ENCODE data around the gene MAP3K2. TPM values are rescaled to one million over a fixed set of nuclear protein-coding genes. Genes with fewer than 3 reads are reported as not detected.

MAP3K2 gene
- total and polyA plus RNA-seq, 2 experiments from 2014 or later = 10.2 to 23.5 TPM

DNA sequence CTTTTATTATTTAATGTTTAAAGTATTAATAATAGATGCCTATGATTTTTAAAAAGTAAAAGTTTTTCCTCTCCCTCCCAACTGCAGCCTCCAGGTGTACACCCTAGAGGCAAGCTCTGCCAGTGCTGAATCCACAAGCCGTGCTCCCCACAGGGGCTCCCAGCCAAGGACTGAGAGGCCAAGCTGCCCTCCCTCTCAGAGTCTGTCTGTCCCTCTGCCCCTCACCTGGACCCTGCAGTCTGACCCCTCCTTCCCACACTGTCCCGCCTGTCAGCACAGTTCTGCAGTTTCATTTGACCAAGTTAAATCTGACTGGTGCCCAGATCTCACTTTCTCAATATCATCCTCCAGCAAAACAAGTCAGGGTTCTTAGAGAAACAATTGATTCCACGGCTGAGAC lies 15.7 kb upstream of the MAP3K2 start (continued):
- TF ChIP-seq, protein P1, sequence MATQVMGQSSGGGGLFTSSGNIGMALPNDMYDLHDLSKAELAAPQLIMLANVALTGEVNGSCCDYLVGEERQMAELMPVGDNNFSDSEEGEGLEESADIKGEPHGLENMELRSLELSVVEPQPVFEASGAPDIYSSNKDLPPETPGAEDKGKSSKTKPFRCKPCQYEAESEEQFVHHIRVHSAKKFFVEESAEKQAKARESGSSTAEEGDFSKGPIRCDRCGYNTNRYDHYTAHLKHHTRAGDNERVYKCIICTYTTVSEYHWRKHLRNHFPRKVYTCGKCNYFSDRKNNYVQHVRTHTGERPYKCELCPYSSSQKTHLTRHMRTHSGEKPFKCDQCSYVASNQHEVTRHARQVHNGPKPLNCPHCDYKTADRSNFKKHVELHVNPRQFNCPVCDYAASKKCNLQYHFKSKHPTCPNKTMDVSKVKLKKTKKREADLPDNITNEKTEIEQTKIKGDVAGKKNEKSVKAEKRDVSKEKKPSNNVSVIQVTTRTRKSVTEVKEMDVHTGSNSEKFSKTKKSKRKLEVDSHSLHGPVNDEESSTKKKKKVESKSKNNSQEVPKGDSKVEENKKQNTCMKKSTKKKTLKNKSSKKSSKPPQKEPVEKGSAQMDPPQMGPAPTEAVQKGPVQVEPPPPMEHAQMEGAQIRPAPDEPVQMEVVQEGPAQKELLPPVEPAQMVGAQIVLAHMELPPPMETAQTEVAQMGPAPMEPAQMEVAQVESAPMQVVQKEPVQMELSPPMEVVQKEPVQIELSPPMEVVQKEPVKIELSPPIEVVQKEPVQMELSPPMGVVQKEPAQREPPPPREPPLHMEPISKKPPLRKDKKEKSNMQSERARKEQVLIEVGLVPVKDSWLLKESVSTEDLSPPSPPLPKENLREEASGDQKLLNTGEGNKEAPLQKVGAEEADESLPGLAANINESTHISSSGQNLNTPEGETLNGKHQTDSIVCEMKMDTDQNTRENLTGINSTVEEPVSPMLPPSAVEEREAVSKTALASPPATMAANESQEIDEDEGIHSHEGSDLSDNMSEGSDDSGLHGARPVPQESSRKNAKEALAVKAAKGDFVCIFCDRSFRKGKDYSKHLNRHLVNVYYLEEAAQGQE (IDR thresholded peaks at IDR 0.05; ENCODE audit: unreplicated experiment) = no peak
- TF ChIP-seq STAT1 (IDR thresholded peaks at IDR 0.05; ENCODE audit: unreplicated experiment) = no peak
- no peak for TF ChIP-seq NANOG (IDR thresholded peaks at IDR 0.05; ENCODE audit: borderline replicate concordance)
- TF ChIP-seq, protein P2, sequence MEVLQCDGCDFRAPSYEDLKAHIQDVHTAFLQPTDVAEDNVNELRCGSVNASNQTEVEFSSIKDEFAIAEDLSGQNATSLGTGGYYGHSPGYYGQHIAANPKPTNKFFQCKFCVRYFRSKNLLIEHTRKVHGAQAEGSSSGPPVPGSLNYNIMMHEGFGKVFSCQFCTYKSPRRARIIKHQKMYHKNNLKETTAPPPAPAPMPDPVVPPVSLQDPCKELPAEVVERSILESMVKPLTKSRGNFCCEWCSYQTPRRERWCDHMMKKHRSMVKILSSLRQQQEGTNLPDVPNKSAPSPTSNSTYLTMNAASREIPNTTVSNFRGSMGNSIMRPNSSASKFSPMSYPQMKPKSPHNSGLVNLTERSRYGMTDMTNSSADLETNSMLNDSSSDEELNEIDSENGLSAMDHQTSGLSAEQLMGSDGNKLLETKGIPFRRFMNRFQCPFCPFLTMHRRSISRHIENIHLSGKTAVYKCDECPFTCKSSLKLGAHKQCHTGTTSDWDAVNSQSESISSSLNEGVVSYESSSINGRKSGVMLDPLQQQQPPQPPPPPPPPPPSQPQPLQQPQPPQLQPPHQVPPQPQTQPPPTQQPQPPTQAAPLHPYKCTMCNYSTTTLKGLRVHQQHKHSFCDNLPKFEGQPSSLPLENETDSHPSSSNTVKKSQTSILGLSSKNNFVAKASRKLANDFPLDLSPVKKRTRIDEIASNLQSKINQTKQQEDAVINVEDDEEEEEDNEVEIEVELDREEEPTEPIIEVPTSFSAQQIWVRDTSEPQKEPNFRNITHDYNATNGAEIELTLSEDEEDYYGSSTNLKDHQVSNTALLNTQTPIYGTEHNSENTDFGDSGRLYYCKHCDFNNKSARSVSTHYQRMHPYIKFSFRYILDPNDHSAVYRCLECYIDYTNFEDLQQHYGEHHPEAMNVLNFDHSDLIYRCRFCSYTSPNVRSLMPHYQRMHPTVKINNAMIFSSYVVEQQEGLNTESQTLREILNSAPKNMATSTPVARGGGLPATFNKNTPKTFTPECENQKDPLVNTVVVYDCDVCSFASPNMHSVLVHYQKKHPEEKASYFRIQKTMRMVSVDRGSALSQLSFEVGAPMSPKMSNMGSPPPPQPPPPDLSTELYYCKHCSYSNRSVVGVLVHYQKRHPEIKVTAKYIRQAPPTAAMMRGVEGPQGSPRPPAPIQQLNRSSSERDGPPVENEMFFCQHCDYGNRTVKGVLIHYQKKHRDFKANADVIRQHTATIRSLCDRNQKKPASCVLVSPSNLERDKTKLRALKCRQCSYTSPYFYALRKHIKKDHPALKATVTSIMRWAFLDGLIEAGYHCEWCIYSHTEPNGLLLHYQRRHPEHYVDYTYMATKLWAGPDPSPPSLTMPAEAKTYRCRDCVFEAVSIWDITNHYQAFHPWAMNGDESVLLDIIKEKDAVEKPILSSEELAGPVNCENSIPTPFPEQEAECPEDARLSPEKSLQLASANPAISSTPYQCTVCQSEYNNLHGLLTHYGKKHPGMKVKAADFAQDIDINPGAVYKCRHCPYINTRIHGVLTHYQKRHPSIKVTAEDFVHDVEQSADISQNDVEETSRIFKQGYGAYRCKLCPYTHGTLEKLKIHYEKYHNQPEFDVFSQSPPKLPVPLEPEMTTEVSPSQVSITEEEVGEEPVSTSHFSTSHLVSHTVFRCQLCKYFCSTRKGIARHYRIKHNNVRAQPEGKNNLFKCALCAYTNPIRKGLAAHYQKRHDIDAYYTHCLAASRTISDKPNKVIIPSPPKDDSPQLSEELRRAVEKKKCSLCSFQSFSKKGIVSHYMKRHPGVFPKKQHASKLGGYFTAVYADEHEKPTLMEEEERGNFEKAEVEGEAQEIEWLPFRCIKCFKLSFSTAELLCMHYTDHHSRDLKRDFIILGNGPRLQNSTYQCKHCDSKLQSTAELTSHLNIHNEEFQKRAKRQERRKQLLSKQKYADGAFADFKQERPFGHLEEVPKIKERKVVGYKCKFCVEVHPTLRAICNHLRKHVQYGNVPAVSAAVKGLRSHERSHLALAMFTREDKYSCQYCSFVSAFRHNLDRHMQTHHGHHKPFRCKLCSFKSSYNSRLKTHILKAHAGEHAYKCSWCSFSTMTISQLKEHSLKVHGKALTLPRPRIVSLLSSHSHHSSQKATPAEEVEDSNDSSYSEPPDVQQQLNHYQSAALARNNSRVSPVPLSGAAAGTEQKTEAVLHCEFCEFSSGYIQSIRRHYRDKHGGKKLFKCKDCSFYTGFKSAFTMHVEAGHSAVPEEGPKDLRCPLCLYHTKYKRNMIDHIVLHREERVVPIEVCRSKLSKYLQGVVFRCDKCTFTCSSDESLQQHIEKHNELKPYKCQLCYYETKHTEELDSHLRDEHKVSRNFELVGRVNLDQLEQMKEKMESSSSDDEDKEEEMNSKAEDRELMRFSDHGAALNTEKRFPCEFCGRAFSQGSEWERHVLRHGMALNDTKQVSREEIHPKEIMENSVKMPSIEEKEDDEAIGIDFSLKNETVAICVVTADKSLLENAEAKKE (CRISPR knock-in tag; IDR thresholded peaks at IDR 0.05) = no peak
- no peak for TF ChIP-seq EZH2phosphoT487 (IDR thresholded peaks at IDR 0.05; ENCODE audit: unreplicated experiment)
